HG02943 (cell line): ENCODE data around the gene CD48.

Experiments
- ATAC-seq: cut with Tn5 transposase; IDR thresholded peaks from one replicate; pipeline ENCODE4 v1.9.1; 2021; ENCODE audit warnings: mild to moderate bottlenecking, low read depth, moderate library complexity; ENCODE audit not compliant: unreplicated experiment

Gene CD48

DNA sequence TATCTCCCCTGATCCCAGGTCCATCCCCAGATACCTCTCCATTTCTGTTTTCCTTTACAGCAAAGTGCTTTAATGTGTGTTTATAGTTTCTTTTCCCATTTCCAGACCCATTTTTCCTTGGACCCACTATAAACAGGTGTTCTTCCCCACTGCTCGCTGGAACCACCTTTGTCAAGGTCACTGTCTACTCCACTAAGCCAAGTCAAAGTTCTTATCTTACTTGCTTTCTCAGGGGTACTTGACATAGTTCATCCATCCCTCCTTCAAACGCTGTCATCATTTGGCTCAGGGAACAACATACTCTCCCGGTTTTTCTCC is 73.1 kb downstream of the CD48 start:
- ATAC-seq = no peak

DNA sequence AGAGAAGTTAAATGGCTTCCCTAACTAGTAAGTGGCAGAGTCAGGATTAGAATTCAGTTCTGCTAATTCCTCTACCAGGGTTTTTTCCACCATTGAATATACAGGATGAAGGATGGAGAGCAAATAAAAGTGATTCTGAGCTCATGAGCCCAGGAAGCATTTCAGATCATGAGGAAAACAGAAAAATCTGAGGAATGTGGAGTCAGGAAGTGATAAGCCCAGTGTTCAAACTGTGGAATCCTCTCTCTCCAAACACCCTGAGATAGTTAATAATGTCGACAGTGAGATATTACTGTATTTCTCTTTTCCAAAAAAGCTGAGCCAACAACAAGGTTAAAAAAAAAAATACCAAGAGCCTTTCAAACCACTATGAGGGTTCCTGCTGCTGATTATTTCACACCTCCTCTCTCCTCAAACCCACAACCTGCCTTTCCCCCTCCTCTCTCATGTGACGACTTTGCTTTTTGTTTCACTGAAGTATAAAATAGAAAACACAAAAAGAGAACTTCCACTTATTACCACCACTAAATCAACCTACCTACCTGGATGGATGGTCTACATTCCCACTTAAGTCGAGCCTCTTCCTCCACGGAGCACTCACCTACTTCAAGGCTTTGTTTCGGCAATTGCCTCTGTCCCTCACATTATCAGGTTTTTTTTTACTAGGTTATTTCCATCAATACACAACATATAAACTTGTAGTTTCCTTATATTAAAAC is 73.6 kb downstream of the CD48 start:
- ATAC-seq = no peak

DNA sequence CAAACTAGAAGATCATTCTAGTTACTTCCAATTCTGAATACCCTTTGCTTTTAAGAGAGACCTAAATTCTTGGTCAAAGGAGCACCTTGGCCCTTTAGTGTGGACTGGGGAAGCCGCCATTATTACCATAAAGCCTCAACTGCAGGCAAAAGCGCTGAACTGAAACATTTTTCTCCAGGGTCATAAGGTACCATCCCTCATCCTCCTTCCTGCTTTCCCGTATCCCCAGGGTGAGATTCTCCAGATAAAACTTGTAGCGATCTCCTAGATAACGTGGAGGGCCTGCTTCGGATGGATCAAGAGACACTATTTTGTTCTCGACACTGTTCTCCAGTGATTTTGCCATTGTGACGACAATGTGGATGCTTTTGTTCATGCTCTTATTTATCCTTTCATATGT is 74.6 kb downstream of the CD48 start:
- no peak for ATAC-seq

DNA sequence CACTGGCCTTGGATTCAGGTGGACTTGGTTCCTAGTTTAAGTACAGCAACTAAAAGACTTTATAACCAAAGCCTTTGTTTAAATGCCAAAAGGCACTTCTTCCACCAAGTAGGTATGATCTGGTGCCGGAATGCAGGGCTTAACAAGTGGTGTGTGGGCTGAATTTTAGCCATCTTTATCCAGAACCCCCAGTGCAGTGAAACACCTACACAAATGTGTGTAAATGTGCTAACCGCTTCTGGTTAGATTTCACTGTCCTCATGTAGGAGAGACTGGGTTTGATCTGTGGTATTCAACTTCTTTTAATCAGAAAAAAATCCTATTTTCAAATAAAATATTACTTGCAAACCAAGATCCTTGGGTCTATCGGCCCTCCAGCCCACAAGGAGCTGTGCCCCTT is 75.1 kb downstream of the CD48 start:
- no peak for ATAC-seq

DNA sequence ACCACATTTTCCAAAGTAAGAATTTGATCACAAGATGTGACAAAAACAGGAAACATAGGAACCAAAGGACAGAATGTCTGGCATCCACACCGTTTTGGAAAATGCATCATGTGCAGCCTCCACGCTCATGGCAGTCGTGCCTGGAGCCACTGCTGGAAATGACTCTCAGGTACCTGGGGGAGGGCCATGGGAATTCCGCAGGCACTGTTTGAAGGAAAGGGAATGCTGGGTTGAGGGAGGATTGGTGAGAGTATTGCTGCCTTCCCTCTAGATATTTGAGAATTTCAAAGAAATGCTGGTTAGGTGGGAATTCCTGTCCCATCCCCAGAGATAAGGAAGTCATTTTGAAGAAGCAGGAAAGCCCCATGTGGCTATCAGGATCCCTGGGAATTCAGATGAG is 75.5 kb downstream of the CD48 start:
- ATAC-seq = no peak

DNA sequence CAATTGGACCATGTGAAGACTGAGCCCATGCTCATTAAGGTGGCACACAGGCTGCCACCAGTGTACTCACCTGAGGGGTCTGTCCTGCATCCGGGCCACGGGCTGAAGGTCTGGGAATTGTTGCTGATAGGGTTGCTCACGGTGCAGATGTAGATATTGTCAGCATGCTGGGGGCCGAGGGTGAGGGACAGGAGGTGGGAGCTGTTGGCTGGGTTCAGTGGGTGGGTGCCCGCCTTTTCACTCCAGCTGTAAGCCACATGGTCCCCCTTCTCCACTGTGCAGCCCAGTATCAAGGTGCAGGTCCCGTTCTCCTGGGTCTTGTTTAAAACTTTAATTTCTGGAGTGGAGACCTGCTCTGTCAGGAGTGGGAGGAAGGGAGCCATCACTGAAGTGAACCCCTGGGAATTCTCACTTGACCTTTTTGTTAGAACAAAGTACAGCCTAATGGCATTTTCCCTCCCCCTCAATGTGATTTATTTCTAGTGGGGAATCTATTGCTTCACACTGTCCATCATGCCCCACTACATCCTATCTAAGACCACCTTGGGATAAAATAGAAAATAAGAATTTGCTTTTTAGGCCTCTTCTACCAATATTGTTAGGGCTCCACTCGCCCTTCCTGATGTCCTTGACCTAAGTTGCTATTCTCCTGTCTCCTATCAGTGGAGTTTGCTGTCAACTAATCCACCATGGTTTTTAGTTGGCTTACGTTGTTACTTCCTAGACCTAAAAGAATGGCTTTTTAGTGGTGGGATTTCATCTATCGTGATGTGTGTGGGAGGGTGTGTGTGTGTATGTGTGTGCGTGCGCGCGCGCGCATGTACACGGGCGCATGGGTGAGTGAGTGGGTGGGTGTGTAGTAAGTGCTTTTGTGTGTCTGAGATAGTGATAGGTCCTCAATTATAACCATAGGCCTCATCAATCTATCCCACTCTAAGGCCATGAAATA is 76.8 kb downstream of the CD48 start:
- ATAC-seq = no peak

DNA sequence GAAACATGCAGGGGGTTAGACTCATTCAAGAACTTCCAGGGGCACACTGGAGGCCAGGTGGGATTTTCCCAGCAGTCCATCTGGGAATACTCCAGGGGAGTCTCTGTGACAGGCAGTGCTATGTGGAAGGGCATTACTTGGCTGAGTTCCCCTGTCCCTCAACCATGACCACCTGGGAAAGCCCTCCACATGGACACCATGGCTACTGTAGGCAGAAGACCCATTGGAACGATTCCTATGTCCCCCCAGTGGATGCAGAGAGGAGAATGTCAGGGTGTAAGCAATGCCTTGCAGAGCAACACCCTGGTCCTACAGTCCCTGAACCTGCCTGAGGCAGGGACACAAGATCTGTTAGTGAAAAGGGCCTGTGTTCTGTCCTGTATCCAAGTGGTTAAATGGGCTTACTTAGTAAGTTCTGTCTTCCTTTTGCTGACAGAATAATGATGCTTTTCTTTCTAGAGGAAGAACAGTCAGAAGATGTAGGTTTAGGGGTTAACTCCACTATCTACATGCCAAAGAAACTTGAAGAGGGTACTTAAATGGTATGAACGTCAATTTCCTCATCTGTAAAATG is 78.2 kb downstream of the CD48 start:
- ATAC-seq = no peak

DNA sequence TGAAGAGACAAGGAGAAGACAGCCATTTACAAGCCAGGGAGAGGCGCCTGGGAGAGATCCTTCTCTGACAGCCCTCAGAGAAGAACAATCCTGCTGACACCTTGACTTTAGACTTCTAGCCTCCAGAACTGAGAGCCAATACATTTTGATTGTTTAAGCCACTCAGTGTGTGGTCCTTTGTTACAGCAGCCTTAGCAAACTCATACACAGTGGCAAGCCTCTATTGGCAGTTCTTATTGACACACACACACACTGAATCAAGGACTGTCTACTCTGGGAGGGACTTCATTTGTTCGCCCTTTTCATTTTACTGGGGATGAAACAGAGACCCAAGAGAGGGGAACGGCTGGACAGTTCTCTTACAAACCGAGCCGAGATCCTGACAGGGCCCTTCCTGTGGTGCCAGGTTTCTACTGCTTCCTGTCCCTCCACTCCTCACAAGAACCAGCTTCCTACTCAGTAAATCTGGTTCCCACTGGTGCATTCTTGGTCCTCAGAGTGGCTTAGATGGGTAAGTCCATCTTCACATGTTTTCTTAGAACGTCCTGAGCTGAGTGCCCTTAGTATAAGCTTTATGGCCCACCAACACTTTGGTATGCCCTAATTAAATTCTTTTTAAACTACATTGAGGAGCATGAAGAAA is 79.5 kb downstream of the CD48 start:
- ATAC-seq = no peak

DNA sequence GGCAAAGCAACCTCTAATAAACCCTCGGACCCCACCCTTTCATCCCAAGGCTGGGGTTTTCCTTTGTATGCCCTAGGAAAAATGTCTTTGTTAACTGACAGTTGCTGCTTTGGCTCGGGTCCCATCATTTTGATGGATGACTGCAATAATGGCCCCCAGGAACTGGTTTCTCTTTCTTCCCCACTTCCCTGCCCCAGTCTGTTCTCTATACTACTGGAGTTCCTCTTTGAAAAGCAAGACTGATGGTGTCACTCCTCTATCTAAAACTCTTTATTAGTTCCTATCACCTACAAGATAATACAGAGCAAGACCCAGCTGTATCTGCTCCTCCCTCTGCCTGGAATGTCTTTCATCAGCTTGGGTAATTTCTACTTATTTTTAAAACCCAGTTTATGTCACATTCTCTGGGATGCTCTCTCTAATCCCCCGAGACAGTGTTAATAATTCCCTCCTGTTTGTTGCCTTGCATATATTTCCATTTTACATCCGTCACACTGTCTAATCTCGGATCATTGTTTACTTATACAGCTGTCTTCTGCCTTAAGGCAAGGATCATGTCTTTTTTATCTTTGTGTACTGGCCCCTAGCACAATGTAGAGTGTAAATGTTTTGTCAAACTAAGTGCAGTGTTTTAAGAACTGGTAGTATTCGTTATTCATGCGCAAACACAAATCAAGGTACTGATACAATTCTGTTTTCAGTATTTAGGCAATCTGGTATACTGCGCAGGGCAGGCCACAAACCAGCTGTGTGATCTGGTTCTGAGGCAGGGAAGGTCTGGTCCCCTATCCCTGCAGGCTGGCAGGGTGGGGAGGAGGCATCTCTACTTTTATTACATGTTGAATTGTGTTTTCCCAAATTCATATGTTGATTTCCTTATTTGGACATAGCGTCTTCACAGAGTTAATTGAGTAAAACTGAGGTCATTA is 80.8 kb downstream of the CD48 start:
- ATAC-seq = no peak

DNA sequence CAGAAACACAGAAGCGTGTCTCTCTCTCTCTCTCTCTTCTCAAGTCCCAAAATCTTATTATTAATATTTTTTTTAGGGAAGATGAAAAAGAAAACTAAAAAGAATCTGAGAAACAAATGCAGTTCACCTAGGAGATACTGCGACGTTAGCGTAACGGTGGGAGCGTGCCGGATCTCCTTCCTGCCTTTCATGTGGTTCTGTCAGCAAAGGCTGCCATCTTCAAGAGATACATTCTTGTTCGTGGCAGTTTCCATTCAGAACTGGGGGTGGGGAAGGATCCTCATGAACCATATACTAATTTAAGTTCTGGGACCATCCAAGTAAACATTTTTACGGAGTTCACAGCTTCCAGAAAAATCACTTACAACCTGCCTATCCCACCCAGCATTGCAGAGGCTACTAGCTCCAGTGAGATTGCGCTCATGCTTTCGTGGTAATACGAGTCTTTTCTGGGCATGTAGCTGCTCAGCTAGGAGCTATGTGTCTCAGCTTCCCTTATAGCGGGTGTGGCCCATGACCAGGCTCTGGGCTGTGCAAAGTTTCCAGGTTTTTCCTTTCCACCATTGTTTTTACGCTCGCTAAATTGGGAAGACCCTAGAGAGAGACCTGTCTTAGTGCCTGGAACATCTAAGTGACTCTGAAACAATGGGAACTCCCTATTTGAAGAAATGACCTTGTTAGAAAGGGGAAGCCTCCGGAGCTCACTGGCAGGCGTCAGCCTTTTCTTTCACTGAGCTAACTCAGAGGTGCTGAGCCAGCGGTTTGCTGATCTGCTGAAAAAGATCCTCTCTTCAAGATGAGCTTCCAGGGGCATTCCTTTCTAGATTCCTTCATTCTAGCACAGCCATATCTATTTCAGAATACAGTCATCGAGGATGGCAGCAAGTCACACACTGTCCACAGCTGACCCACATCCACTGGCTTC is 82.1 kb downstream of the CD48 start:
- ATAC-seq = no peak

DNA sequence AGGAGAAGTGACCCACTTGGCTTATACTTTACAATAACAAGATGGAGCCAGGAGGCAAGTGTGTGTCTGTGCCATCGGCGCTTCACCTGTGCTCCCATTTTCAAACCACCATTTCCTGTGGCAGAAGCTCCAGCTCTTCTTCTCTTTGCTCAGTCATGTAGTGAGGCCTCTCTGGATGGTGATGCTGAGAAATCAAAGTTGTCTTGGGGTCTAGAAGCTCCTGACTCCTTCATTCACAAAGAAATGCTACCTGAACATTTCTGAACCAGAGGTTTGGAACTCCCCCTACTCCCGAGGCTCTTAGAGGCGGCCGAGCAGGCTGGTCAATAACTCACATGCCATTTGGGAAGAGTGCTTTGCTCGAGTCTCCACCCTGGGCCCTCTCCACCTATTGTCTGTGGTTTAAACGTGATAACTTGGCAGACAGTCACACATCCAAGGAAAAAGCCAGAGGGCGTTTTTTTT is 82.8 kb downstream of the CD48 start:
- ATAC-seq = no peak
